Naive thymus-derived CD4-positive, alpha-beta T cell (primary cell): Measurements from ENCODE around the gene PSME3. TPM values are rescaled to one million over a fixed set of nuclear protein-coding genes. Genes with fewer than 3 reads are reported as not detected.
A peak's percentile ranks its signal among the peaks of the same experiment; 100 is the strongest.

ENCODE experiments used
- ATAC-seq: fragments of 150-1000 bp; cut with Tn5 transposase; 2 replicates; pipeline ENCODE4 v1.10.0; 2021; ENCODE audit warnings: mild to moderate bottlenecking, moderate library complexity
- CTCF ChIA-PET: fragments of 350-600 bp; sonication (Branson Sonifier 250); formaldehyde crosslinking; loops from one replicate; lab custom pipeline; 2021; ENCODE audit warnings: antibody characterized with exemption; lab: Charles Lee
- POLR2A ChIA-PET: fragments of 350-600 bp; sonication (Branson Sonifier 250); formaldehyde crosslinking; loops from one replicate; lab custom pipeline; 2021; ENCODE audit warnings: antibody characterized with exemption, inconsistent platforms; lab: Charles Lee
- DNase-seq, 9 donors: peaks; one replicate each; pipeline versions ENCODE4 v3.0.0 to v3.0.0-alpha.2; 2020 to 2022; ENCODE audit warnings: mixed read lengths in 1 of 9
- H3K27ac ChIP-seq: one replicate; pipeline ENCODE4 v1.7.0; 2013; ENCODE audit warnings: mild to moderate bottlenecking, low read depth, low read length, moderate library complexity
- H3K27me3 ChIP-seq, 2 donors: one replicate each; pipeline ENCODE4 v1.7.0; 2013; ENCODE audit warnings: low read length in 2 of 2, mild to moderate bottlenecking in 2 of 2, moderate library complexity in 2 of 2; ENCODE audit not compliant: control insufficient read depth in 2 of 2, insufficient read depth in 2 of 2
- H3K36me3 ChIP-seq, 3 experiments: 1 replicate in 2 of 3; 2 replicates in 1 of 3; pipeline ENCODE4 v1.7.0; 2013; ENCODE audit warnings: low read length in 3 of 3, mild to moderate bottlenecking in 3 of 3, moderate library complexity in 1 of 3; ENCODE audit not compliant: insufficient read depth in 3 of 3, control insufficient read depth in 2 of 3
- H3K4me1 ChIP-seq, 2 donors: one replicate each; pipeline ENCODE4 v1.7.0; 2013; ENCODE audit warnings: low read length in 2 of 2, mild to moderate bottlenecking in 2 of 2, moderate library complexity in 1 of 2; ENCODE audit not compliant: control insufficient read depth in 2 of 2, insufficient read depth in 2 of 2
- H3K4me3 ChIP-seq: 2 replicates; pipeline ENCODE4 v1.7.0; 2013; ENCODE audit warnings: mild to moderate bottlenecking, low read length
- H3K9me3 ChIP-seq, 3 experiments: 1 replicate in 2 of 3; 2 replicates in 1 of 3; pipeline ENCODE4 v1.7.0; 2013; ENCODE audit warnings: low read length in 3 of 3; ENCODE audit not compliant: control insufficient read depth in 2 of 3
- H3K27ac Mint-ChIP-seq, 9 donors: one replicate each; pipeline ENCODE4 v1.8.0; 2020 to 2022; ENCODE audit warnings: mixed read lengths in 9 of 9, mild to moderate bottlenecking in 8 of 9, moderate library complexity in 5 of 9, inconsistent platforms in 2 of 9
- H3K27me3 Mint-ChIP-seq, 5 donors: one replicate each; pipeline ENCODE4 v1.8.0; 2021 to 2022; ENCODE audit warnings: mixed read lengths in 5 of 5, mild to moderate bottlenecking in 1 of 5
- H3K36me3 Mint-ChIP-seq, 5 donors: one replicate each; pipeline ENCODE4 v1.8.0; 2020 to 2022; ENCODE audit warnings: mixed read lengths in 5 of 5, mild to moderate bottlenecking in 3 of 5, inconsistent platforms in 1 of 5
- H3K4me1 Mint-ChIP-seq, 7 donors: one replicate each; pipeline ENCODE4 v1.8.0; 2020 to 2022; ENCODE audit warnings: mixed read lengths in 7 of 7, mild to moderate bottlenecking in 3 of 7, inconsistent platforms in 1 of 7
- H3K4me3 Mint-ChIP-seq, 10 donors: one replicate each; pipeline ENCODE4 v1.8.0; 2020 to 2022; ENCODE audit warnings: mild to moderate bottlenecking in 10 of 10, mixed read lengths in 10 of 10, moderate library complexity in 6 of 10, inconsistent platforms in 2 of 10
- H3K9me3 Mint-ChIP-seq, 11 donors: one replicate each; pipeline ENCODE4 v1.8.0; 2020 to 2022; ENCODE audit warnings: mixed read lengths in 11 of 11, mild to moderate bottlenecking in 4 of 11, inconsistent platforms in 1 of 11, moderate library complexity in 1 of 11
- intact Hi-C, 2 donors: fragments of 100-400 bp; cut with micrococcal nuclease; formaldehyde crosslinking; loops; one replicate each; pipeline ENCODE4 v1.15.1; 2023
- polyA plus RNA-seq, 2 donors: library from polyadenylated mRNA; unstranded; fragments of 300-500 nt; fragmentation: Illumina TruSeq; gene quantifications; one replicate each; pipeline ENCODE4 v1.2.3, GENCODE V29; 2021
- total RNA-seq, 6 experiments: library from RNA in 5 of 6; stranded (reverse) in 5 of 6; gene quantifications; 1 replicate in 5 of 6; 2 replicates in 1 of 6; pipeline ENCODE4 v1.2.3 and lab custom pipeline; 2021 to 2026

Gene PSME3
- total and polyA plus RNA-seq, 7 experiments from 2014 or later = 53.8 to 116 (median 74.6) TPM

DNA sequence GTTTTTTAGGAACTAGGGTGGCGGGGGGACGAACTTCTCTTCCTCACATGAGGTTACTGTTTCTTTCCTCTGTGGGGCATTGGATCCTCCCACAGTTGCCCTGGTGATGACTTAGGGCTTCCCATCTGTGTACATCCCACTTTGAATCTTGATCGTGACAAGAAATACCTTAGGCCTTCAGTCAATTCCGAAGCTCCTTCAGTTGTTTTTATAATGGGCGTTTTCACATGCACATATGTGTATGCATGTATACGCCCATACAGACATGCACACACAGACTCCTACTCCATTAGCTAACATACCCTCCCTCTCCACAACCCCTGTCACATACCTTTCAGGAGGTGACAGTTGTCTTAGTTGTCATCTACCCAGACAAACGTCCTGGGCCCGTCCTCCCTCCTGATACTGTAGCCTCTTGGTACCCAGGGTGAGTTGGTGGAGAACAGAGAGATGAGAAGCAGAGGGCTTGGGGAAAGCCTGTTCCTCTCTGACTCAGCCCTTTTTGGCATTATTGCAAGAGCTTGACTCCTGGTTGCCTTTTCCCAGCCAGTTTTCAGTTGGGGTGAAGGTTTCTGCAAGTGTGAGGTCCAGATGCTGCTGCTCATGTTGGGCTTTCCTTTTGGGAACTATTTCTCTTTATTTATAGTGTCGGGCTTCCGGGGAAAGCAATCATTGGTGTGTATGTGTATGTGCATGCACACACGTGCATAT, 8.9 kb downstream of the PSME3 start:
- Mint-ChIP-seq H3K9me3 (peaks cover 0 to 2% (median 0%) of the 10 kb centered on the region in 11 donors), H3K27ac (peak overlapping the region in 1 of 9 donors; percentile 29), H3K27me3 (no peaks in the 10 kb centered on the region), H3K4me1 (peaks cover 0 to 8% (median 6%) of the 10 kb centered on the region in 7 donors), H3K36me3 (peaks cover 10 to 41% (median 25%) of the 10 kb centered on the region in 5 donors), H3K4me3 (no peak overlapping the region)
- Histone ChIP-seq H3K4me3 (no peak overlapping the region), H3K9me3 (no peaks in the 10 kb centered on the region), H3K4me1 (no peaks in the 10 kb centered on the region), H3K36me3 (peaks cover 37 to 86% (median 41%) of the 10 kb centered on the region in 3 experiments), H3K27ac (no peak overlapping the region), H3K27me3 (no peaks in the 10 kb centered on the region)
- DNase-seq (no peak), ATAC-seq (no peak)
- intact Hi-C loops = no loop called here
- CTCF ChIA-PET = no interaction called here
- POLR2A ChIA-PET = no interaction called here

DNA sequence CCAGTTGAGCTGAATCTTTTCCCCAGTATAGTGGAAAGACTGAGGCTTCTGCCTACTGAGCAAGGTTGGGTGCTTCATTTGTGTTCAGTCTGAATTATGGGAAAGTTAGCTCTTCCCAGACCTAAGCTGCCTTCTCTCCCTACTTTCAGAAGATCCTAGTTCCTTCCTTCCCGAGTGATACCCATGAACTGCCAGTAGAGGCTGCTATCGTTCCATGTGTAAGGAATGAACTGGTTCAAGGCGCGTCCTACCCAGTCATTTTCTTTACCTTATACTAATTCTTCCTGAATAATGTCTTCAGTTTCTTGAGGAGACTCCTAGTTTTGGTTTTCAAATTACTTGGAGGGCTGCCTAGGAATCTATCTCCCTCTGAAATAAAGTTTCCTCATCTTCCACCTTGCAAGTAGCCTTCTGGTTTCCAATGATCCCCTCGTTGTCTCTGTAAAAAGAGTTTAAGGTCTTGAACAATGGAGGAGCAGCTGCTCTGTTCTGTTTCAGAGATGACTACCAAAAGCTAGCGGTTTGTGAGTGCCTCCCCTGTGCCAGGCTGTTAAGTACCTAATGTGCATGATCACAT, 10.2 kb downstream of the PSME3 start:
- ATAC-seq (peak; percentile 46), DNase-seq (peak in 4 of 9 donors; percentile 7 to 33 (median 18))
- Mint-ChIP-seq H3K36me3 (peaks cover 9 to 36% (median 19%) of the 10 kb centered on the region in 5 donors), H3K4me1 (peaks cover 0 to 8% (median 0%) of the 10 kb centered on the region in 7 donors), H3K4me3 (no peak overlapping the region), H3K27me3 (no peaks in the 10 kb centered on the region), H3K27ac (peak overlapping the region in 1 of 9 donors; percentile 33), H3K9me3 (peaks cover 0 to 2% (median 0%) of the 10 kb centered on the region in 11 donors)
- H3K36me3 ChIP-seq = peaks cover 28 to 73% (median 29%) of the 10 kb centered on the region in 3 experiments
- H3K27ac ChIP-seq = no peak overlapping the region
- intact Hi-C loops = no loop called here
- no peak overlapping the region for H3K4me3 ChIP-seq
- H3K27me3 ChIP-seq = no peaks in the 10 kb centered on the region
- no peaks in the 10 kb centered on the region for H3K9me3 ChIP-seq
- no peaks in the 10 kb centered on the region for H3K4me1 ChIP-seq
- CTCF ChIA-PET = interaction anchor here (0.6 to 1.2 kb wide), 2 partner anchors 19 to 154 kb away, joined by 3 to 4 read pairs; partner anchors contain the start of gene RPL27
- POLR2A ChIA-PET = interaction anchor here (0.8 to 1.1 kb wide), 2 partner anchors 69 to 155 kb away, joined by 3 to 4 read pairs; partner anchors contain the start of gene RPL27

DNA sequence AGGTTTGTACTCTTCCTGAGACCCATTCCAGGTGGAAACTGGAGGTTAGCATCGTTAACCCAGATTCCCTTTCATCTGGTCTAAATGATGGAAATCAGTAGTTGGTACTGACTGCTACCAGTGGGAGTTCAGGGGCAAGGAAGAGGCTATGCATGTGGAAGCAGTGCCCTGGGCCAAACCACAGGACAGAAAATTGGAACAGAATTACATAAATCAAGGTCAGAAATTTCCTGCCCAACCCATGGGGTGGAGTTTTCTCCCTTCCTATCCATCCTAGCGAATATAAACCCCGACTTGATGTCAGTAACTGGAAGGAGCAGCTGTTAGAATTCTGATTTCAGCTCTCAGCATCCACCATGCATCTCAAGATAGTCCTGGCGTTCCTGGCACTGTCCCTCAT, 11.1 kb downstream of the PSME3 start, which contains the start of gene AOC2:
TSS of gene AOC2 (plus strand) at position 310 of the 400 bp plus-strand sequence. CDS start at position 357, 47 bp downstream.
- H3K27me3 Mint-ChIP-seq = no peaks in the 10 kb centered on the region
- intact Hi-C loops = no loop called here

DNA sequence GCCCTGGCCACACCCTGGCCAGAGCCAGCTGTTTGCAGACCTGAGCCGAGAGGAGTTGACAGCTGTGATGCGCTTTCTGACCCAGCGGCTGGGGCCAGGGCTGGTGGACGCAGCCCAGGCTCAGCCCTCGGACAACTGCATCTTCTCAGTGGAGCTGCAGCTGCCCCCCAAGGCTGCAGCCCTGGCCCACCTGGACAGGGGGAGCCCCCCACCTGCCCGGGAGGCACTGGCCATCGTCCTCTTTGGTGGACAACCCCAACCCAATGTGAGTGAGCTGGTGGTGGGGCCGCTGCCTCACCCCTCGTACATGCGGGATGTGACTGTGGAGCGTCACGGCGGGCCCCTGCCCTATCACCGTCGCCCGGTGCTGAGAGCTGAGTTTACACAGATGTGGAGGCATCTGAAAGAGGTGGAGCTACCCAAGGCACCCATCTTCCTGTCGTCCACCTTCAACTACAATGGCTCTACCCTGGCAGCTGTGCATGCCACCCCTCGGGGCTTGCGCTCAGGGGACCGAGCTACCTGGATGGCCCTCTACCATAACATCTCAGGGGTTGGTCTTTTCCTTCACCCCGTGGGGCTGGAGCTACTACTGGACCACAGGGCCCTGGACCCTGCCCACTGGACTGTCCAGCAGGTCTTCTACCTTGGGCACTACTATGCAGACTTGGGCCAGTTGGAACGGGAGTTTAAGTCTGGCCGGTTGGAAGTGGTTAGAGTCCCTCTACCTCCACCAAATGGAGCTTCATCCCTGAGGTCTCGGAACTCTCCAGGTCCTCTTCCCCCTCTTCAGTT, 11.8 kb downstream of the PSME3 start:
- intact Hi-C loops = no loop called here
- no peaks in the 10 kb centered on the region for H3K27me3 ChIP-seq
- POLR2A ChIA-PET = interaction anchor here (1.4 kb wide), 1 partner anchor 11 kb away, joined by 3 read pairs; no protein-coding TSS in a partner anchor
- DNase-seq = no peak
- no peak overlapping the region for H3K27ac Mint-ChIP-seq
- no peaks in the 10 kb centered on the region for H3K27me3 Mint-ChIP-seq
- H3K27ac ChIP-seq = no peak overlapping the region
- H3K4me3 Mint-ChIP-seq = no peak overlapping the region
- peaks cover 0 to 2% (median 0%) of the 10 kb centered on the region in 11 donors for H3K9me3 Mint-ChIP-seq
- CTCF ChIA-PET = interaction anchor here (1.0 to 1.4 kb wide), 3 partner anchors 11 to 494 kb away, joined by 3 to 4 read pairs (median 3); partner anchors contain the start of gene PSME3
- H3K9me3 ChIP-seq = no peaks in the 10 kb centered on the region
- peaks cover 18 to 58% (median 18%) of the 10 kb centered on the region in 3 experiments for H3K36me3 ChIP-seq
- H3K4me3 ChIP-seq = no peak overlapping the region
- H3K4me1 Mint-ChIP-seq = peaks cover 0 to 8% (median 0%) of the 10 kb centered on the region in 7 donors
- no peak for ATAC-seq
- H3K4me1 ChIP-seq = no peaks in the 10 kb centered on the region
- peaks cover 0 to 25% (median 9%) of the 10 kb centered on the region in 5 donors for H3K36me3 Mint-ChIP-seq

More for the DNA sequence above, 11.1 kb downstream of the PSME3 start, which contains the start of gene AOC2:
- no peak within 1 kb of the TSS for H3K4me3 Mint-ChIP-seq
- H3K27me3 ChIP-seq = no peaks in the 10 kb centered on the region
- POLR2A ChIA-PET = no interaction called here
- peaks cover 0 to 2% (median 0%) of the 10 kb centered on the region in 11 donors for H3K9me3 Mint-ChIP-seq
- ATAC-seq (no peak), DNase-seq (no peak)
- no peaks in the 10 kb centered on the region for H3K9me3 ChIP-seq
- no peaks in the 10 kb centered on the region for H3K4me1 ChIP-seq
- H3K27ac Mint-ChIP-seq = peak within 1 kb of the TSS in 1 of 9 donors; percentile 33
- no peak within 1 kb of the TSS for H3K27ac ChIP-seq
- H3K36me3 Mint-ChIP-seq = peaks cover 2 to 28% (median 12%) of the 10 kb centered on the region in 5 donors
- H3K4me3 ChIP-seq = no peak within 1 kb of the TSS
- H3K36me3 ChIP-seq = peaks cover 20 to 65% (median 21%) of the 10 kb centered on the region in 3 experiments
- CTCF ChIA-PET = interaction anchor here (1.0 to 1.4 kb wide), 3 partner anchors 11 to 495 kb away, joined by 3 to 4 read pairs (median 3); partner anchors contain the start of gene PSME3
- peaks cover 0 to 8% (median 0%) of the 10 kb centered on the region in 7 donors for H3K4me1 Mint-ChIP-seq

DNA sequence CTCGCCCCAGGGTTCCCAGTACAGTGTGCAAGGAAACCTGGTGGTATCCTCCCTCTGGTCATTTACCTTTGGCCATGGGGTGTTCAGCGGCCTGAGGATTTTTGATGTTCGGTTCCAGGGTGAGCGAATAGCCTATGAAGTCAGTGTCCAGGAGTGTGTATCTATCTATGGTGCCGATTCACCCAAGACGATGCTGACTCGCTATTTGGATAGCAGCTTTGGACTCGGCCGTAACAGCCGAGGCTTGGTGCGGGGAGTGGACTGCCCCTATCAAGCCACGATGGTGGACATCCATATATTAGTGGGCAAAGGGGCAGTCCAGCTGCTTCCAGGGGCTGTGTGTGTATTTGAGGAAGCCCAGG, 12.3 kb downstream of the PSME3 start:
- Mint-ChIP-seq H3K27me3 (peaks cover 0 to 4% (median 0%) of the 10 kb centered on the region in 5 donors), H3K9me3 (peaks cover 0 to 2% (median 0%) of the 10 kb centered on the region in 11 donors), H3K4me3 (no peak overlapping the region), H3K36me3 (peaks cover 0 to 25% (median 9%) of the 10 kb centered on the region in 5 donors), H3K4me1 (peaks cover 0 to 8% (median 0%) of the 10 kb centered on the region in 7 donors), H3K27ac (peak overlapping the region in 2 of 9 donors; percentile 28 to 65)
- H3K4me1 ChIP-seq = no peaks in the 10 kb centered on the region
- ChIA-PET CTCF (interaction anchor here (1.4 kb wide), 1 partner anchor 494 kb away, joined by 3 read pairs; no protein-coding TSS in a partner anchor), POLR2A (interaction anchor here (1.4 kb wide), 1 partner anchor 11 kb away, joined by 3 read pairs; no protein-coding TSS in a partner anchor)
- intact Hi-C loops = no loop called here
- no peaks in the 10 kb centered on the region for H3K27me3 ChIP-seq
- H3K9me3 ChIP-seq = no peaks in the 10 kb centered on the region
- H3K36me3 ChIP-seq = peaks cover 15 to 54% (median 18%) of the 10 kb centered on the region in 3 experiments
- ATAC-seq (no peak), DNase-seq (no peak)
- no peak overlapping the region for H3K27ac ChIP-seq
- H3K4me3 ChIP-seq = no peak overlapping the region
